HG03175 (cell line): ENCODE measurements around the gene CDC25B.
"Not testable (repeated sequence)": the region's sequence is repeated elsewhere in the genome, so short reads cannot be mapped to it uniquely, and the experiment has no call there.

Source experiments
- ATAC-seq: cut with Tn5 transposase; IDR thresholded peaks from one replicate; pipeline ENCODE4 v1.9.1; 2021; ENCODE audit warnings: mild to moderate bottlenecking, moderate library complexity; ENCODE audit not compliant: unreplicated experiment

CDC25B gene

DNA sequence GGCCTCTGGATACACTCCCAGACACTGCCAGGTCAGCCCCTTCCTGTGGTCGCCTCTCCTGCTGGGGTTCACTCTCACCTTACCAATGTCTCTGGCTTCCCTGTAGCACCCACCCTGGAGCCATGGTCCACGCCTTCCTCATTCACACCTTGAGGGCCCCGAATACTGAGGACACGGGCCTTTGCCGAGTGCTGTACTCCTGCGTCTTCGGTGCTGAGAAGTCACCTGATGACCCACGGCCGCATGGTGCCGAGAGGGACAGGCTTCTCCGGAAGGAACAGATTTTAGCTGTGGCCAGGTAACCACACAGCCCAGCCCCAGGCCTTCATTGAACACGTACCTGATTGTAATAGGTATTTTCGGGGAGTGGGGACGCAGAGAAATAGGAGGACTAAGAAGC lies 25.9 kb downstream of the CDC25B start:
- ATAC-seq, result no peak

DNA sequence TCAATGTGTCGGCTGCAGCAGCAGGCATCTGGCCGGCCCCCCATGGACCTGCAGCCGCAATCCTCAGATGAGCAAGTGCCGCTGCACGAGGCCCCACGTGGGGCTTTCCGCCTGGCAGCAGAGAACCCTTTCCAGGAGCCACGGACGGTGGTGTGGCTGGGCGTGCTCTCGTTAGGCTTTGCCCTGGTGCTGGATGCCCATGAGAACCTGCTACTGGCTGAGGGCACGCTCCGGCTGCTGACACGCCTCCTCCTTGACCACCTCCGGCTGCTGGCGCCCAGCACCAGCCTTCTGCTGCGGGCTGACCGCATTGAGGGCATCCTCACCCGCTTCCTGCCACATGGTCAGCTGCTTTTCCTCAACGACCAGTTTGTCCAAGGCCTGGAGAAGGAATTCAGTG lies 27.8 kb downstream of the CDC25B start:
- ATAC-seq, result no peak

DNA sequence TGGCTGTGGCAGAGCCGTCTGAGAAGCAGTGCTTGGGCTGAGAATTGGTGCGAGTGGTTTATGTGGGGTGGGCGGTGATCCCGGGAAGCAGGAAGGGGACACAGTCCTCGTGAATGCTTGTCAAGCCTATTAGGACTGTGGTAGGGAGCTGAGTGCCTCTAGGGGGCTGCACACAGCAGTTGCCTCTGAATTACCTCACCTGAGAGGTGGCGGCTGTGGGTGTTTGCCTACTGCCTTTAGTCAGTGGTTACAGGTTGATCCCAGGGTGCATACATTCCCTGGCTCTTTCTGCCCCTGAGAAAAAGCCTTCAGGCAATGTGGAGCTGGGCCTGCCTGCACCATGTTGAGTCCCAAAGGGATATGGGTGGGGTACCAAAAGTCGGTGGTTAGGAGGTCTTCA lies 29.4 kb downstream of the CDC25B start:
- ATAC-seq, result no peak

DNA sequence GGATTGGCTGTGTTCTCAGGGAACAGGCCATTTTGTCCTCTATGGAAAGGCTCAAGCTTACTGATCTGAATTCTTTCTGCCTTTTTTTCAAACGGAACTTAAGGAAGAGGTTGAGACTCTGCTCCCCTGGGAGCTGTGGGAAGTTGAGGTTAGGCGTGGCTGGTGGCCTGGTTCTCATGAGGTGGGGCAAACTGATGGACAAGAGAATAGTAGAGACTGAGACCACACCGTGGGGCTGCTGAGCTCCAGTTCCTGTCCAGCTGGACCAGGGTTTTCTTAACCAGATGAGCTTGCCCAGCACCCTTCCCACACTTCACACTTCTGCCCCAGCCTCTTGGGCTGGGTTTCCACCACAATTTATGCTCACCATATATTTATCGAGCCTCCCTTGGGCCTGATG lies 30.3 kb downstream of the CDC25B start:
- ATAC-seq, result no peak

DNA sequence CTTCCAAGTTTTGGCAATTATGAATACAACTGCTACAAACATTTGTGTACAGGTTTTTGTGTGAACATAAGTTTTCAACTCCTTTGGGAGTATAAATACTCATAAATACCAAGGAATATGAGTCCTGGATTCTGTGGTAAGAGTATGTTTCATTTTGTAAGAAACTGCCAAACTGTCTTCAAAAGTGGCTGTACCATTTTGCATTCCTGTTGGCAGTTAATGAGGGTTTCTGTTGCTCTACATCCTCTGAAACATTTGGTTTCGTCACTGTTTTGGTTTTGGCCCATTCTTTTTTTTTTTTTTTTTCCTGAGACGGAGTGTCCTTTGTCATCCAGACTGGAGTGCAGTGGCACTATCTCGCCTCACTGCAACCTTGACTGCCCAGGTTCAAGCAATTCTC lies 32.7 kb downstream of the CDC25B start:
- ATAC-seq, result no peak

DNA sequence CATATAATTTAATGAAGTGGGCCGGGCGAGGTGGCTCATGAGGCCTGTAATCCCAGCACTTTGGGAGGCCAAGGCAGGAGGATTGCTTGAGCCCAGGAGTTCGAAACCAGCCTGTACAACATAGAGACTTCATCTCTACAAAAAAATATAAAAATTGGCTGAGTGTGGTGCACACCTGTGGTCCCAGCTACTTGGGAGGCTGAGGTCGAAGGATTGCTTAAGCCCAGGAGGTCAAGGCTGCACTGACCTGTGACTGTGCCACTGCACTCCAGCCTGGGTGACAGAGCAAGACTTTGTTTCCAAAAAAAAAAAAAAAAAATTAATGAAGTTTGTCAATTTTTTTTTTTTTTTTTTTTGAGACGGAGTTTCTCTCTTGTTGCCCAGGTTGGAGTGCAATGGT lies 33.8 kb downstream of the CDC25B start:
- ATAC-seq, result not testable (repeated sequence)

DNA sequence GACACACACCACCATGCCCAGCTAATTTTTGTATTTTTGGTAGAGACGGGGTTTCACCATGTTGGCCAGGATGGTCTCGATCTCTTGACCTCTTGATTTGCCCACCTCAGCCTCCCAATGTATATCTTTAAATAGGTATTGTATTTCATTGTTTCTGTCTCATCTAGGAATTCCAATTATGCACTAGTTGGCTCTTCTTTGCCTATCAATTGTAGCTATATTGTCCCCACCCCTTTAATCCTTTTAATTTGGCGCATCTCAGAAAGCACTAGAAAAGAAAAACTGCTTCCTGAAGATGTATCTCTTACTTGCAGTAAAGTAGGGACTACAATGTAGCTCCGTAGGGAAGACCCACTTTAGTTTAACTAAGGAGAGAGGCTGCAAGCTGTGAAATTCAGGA lies 40.0 kb downstream of the CDC25B start:
- ATAC-seq, result no peak

DNA sequence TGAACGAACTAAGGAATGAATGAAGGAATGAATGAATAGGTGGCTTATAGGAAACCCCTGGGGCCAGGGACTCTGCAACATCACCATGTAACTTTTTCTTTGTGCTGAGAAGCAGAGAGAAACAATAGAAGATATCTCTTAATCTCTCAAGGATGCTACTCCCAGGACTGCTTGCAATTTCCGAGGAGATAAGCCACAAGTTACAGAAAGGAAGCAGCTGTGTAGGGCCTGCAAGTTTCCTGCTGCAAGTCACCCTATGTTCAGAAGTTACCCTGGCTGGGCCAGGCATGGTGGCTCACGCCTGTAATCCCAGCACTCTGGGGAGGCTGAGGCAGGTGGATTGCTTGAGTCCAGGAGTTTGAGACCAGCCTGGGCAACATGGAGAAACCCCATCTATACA lies 43.2 kb downstream of the CDC25B start:
- no peak for ATAC-seq

DNA sequence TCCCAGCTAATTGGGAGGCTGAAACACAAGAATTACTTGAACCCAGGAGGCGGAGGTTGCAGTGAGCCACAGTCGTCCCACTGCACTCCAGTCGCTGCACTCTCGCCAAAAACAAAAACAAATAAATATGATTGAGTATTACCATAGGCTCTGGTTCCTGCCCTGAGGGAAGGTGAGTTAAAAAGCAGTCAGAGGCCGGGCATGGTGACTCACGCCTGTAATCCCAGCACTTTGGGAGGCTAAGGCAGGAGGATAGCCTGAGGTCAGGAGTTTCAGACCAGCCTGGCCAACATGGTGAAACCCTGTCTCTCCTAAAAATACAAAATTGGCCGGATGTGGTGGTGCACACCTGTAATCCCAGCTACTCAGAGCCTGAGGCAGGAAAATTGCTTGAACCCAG lies 44.1 kb downstream of the CDC25B start:
- not testable (repeated sequence) for ATAC-seq

DNA sequence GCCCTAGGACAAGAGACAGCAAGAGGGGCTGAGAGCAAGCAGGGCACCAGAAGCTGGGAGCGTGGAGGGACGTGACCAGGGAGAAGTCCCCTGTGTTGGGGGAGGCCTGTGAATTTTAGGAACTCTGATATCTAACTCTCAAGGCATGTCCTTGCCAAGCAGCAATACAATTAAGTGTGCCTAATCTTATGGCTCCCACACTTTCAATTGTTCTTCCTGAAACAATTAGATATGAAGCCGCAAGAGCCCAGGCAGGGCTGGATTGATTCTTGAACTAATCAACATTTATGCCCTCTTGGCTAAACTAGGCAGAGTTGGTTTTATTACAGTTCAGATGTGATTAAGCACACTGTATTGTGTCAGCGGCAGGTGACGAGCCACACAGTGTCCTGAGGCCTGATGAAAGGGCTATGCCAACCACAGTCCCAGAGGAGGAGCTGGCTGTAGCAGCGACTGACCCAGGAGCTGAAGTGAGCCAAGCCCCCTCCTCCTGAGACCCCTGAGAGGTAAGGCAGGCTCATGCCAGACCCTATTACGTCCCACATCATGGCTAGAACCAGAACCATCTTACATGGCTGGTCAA lies 46.3 kb downstream of the CDC25B start:
- no peak for ATAC-seq

DNA sequence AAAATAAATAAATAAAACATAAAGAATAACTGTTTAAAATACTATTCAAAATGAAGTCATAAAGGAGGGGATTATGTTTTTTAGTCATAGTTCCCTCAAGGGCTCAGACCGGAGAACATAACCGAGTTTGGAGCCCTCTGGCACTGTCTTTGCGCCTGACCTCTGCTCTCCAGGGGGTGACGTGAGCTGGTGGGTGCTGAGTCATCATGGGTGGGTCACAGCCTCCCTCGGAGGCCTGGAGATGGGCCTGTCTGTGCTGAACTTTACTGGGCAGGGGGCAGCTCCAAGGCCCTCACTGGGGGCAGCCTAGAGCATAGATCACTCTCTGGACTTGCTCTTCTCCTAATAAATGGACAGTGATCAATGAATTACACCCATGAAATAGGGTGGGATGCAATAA lies 47.4 kb downstream of the CDC25B start:
- ATAC-seq, result no peak

DNA sequence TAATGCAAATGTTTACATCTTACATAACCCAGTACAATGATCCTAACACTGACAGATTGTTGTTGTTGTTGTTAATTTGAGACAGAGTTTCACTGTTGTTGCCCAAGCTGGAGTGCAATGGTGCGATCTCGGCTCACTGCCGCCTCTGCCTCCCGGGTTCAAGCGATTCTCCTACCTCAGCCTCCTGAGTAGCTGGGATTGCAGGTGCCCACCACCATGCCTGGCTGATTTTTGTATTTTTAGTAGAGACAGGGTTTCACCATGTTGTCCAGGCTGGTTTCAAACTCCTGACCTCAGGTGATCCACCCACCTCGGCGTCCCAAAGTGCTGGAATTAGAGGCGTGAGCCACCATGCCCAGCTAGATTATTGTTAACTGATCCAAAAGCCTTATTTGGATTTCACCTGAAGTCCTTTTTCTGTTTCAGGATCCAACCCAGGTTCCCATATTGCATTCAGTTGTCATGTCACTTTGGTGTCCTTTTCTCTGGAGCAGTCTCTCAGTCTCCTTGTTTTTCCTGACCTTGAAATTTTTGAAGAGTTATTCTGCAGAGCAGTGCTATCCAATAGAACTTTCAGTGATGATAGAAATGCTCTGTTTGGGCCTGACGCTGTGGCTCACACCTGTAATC lies 48.0 kb downstream of the CDC25B start:
- not testable (repeated sequence) for ATAC-seq

DNA sequence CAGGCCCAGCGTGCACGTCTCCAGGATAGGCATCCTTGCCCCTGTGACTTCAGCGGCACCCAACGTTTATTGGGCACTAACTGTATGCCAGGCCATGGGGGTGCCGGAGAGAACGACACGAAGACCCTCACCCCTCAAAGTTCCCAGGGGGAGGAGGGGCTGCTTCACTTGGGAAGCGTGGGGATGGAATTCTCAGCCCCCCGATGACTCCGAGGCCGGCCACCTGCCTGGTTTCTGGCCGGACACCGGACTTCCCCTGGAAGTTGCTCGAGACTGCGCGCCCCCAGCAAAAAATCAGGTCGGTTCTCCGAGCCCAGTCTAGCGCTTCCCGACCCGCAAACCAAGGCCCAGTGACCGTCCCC lies 50.2 kb downstream of the CDC25B start:
- no peak for ATAC-seq

DNA sequence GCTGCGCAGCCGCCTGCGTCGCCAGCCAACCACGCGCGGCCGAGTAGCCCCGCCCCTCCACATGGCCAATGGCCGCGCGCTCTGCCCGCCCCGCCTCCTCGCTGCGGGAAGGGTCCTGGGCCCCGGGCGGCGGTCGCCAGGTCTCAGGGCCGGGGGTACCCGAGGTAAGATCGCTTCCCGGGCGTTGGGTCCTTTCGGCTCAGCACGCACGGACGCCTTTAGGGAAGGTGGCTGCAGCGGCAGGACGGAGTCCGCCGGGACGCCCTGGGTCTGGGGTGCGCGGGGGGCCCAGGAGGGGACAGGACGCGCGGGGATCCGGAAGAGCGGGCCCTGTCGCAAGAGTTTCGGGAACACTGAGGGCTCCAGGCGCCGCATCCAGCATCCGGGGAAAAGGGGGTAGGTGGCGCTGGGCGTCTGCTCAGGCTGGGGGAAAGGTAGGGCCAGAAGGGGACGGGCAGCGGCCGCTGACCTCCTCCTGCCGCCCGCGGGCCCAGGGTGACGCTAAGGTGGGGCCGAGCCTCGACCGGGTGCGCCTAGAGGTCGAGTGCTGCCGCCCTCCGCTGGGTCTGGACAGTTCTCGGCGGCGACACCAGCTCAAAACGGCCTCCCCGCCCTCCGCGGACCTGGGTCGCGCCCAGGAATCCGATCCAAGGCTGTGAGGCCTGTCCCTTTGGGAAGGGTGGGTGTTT lies 50.8 kb downstream of the CDC25B start, which contains the start of gene MAVS:
MAVS (plus strand) TSS at position 95 of the 689 bp plus-strand sequence. CDS start 7,791 bp downstream, outside the sequence.
- ATAC-seq, result peak; percentile 96

DNA sequence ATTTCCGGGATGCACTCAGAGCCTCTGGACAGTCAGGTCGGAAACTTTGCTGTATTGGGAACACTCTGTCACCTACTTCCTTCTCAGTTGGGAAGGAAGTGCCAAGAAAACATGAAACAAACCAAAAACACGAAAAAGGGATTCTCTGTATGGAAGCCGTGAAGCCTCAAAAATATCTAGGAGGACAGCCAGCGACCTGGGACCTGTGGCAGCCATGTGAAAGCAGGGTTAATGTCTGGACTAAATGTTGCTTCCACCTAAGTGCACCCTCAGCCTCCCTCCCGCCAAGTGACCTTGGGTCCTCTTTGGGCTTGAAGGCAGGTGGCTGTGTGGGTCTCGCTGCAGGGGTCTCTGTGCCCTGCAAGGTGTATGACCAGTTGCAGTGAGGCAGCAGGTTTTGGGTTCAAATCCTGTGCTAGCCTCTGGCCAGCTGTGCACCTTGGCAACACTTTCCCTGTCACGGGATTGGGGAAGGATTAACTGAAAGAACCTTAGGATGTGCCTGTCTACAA lies 51.4 kb downstream of the CDC25B start:
- ATAC-seq, result no peak

DNA sequence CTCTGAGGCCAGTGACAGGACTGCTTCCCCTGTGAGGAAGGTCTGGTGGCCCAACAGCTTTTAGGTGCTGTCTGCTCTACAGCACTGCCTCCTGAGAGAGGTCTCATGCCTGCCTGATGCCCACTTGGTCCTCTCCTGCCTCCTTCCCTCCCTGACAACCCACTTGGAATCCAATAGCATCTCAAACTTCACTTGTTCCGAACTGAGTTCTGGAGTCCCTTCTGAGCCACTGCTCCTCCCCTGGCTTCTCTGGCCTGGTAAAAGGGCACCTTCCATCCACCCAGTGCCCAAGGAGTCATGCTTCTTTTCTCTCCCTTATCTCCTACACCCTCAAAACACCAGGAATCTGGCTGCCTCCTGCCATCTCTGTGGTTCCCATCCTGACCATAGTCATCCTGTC lies 52.5 kb downstream of the CDC25B start:
- ATAC-seq, result no peak

DNA sequence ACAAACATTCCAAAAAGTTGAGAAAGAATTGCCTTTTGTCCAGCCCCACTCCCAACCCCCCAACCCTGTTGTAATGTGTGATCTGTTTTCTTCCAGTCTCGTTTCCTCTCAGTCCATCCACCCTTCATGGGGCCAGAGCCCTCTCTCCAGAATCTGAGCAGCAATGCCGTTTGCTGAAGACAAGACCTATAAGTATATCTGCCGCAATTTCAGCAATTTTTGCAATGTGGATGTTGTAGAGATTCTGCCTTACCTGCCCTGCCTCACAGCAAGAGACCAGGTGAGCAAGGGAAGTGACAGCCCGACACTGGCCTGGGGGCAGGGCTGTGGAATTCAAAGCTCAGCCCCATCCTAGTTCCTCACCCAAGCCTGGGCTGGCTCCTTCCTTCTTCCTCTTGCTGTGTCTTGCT lies 58.4 kb downstream of the CDC25B start:
- no peak for ATAC-seq
